Measurements from ENCODE around the gene ERBB2. TPM values are rescaled to one million over a fixed set of nuclear protein-coding genes. Genes with fewer than 3 reads are reported as not detected.

Gene ERBB2
- total and polyA plus RNA-seq, 10 of the 15 experiments (the other 5 are each of a cell fraction or from before 2014, with no cell fraction given) = 0.39 to 7.0 (median 4.3) TPM

- TF ChIP-seq NFIC (IDR thresholded peaks at IDR 0.05; ENCODE audit: low read depth, low read length) (peak; percentile 96), ATF7 (IDR thresholded peaks at IDR 0.05; ENCODE audit: low read depth) (peak; percentile 93), RAD51 (IDR thresholded peaks at IDR 0.05) (peak; percentile 32), TCF12 (IDR thresholded peaks at IDR 0.05; ENCODE audit: low read depth, low read length) (no peak), BCL3 (IDR thresholded peaks at IDR 0.05; ENCODE audit: borderline replicate concordance, insufficient read depth, low read depth, low read length, poor library complexity, severe bottlenecking) (peak; percentile 88), ETV6 (conservative IDR thresholded peaks at IDR 0.05 in 1 of 2, IDR thresholded peaks at IDR 0.05 in 1 of 2; ENCODE audit: borderline replicate concordance in 1 of 2, low read depth in 1 of 2) (peak in 1 of 2 experiments; percentile 80; a peak in 1 of 4 replicates)
Observed at GRCh38 chr17:39769974-39770587, 70.2 kb downstream of the ERBB2 start (continued).

- Histone ChIP-seq H4K20me1 (ENCODE audit: control insufficient read depth, insufficient read depth) (no peaks in the 10 kb centered on the region), H3K27ac (ENCODE audit: control insufficient read depth, insufficient read depth) (peak overlapping the region; percentile 95), H3K4me2 (ENCODE audit: control insufficient read depth, insufficient read depth) (peak overlapping the region; percentile 97), H3K4me1 (ENCODE audit: control insufficient read depth, insufficient read depth, low read length) (peaks cover 72% of the 10 kb centered on the region), H3K79me2 (ENCODE audit: control insufficient read depth, insufficient read depth, low read length) (peaks cover 94% of the 10 kb centered on the region), H3K9me3 (replicated peaks; ENCODE audit: control insufficient read depth, insufficient read depth, low read length) (no peaks in the 10 kb centered on the region; the same call in 2 of the 3 replicates), H3K27me3 (replicated peaks in 1 of 2; ENCODE audit: control insufficient read depth in 2 of 2, insufficient read depth in 2 of 2, low read length in 1 of 2) (no peaks in the 10 kb centered on the region), H3K36me3 (ENCODE audit: control insufficient read depth in 2 of 2, insufficient read depth in 2 of 2, low read length in 1 of 2) (peaks cover 7 to 29% of the 10 kb centered on the region in 2 experiments), H3K9ac (ENCODE audit: control insufficient read depth, insufficient read depth, low read length) (peak overlapping the region; percentile 52; the same call in 1 of the 2 replicates), H2AFZ (ENCODE audit: control insufficient read depth, low read depth, low read length) (no peak overlapping the region), H3K4me3 (peak overlapping the region; percentile 79; the same call in 1 of the 2 replicates)
- SMC1A ChIA-PET (ENCODE audit: uncharacterized antibody, unreplicated experiment) = interaction anchor here (0.7 to 1.2 kb wide), 6 partner anchors 13 to 90 kb away, joined by 3 to 7 read pairs (median 3); no protein-coding TSS in a partner anchor
- in situ Hi-C loops (cut with MboI) = no loop called here
- BruUV-seq (replicated peaks) = no TSS peak
- no peak for ATAC-seq
- CTCF ChIA-PET = interaction anchor here (0.9 kb wide), 1 partner anchor 17 kb away, joined by 3 read pairs; no protein-coding TSS in a partner anchor
- intact Hi-C loops (cut with micrococcal nuclease; ENCODE audit: unreplicated experiment) = loop anchor here (5.0 kb wide), 1 partner anchor 75 kb away; no protein-coding TSS in a partner anchor
- DNase-seq (ENCODE audit: low read depth, low spot score) = no peak
- POLR2A ChIA-PET = interaction anchor here (1.2 kb wide), 1 partner anchor 15 kb away, joined by 8 read pairs; no protein-coding TSS in a partner anchor
- no peak for FAIRE-seq
- RAD21 ChIA-PET (ENCODE audit: unreplicated experiment) = interaction anchor here (1.2 to 2.0 kb wide), 4 partner anchors 9 to 90 kb away, joined by 4 to 18 read pairs (median 4); no protein-coding TSS in a partner anchor
- TF ChIP-seq RBBP5 (conservative IDR thresholded peaks at IDR 0.05) (no peak), NBN (IDR thresholded peaks at IDR 0.05) (no peak), EGR1 (IDR thresholded peaks at IDR 0.05; ENCODE audit: borderline replicate concordance in 1 of 2, low read depth in 2 of 2, low read length in 2 of 2) (peak in 1 of 2 experiments; percentile 29; a peak in 1 of 3 replicates), KDM1A (IDR thresholded peaks at IDR 0.05; ENCODE audit: borderline replicate concordance) (no peak), SKIL (IDR thresholded peaks at IDR 0.05; ENCODE audit: low read depth, poor library complexity, severe bottlenecking) (no peak), EP300 (IDR thresholded peaks at IDR 0.05; ENCODE audit: borderline replicate concordance in 1 of 2, control insufficient read depth in 1 of 2, low read depth in 2 of 2, low read length in 2 of 2) (no peak)
- TF ChIP-seq, protein P1, sequence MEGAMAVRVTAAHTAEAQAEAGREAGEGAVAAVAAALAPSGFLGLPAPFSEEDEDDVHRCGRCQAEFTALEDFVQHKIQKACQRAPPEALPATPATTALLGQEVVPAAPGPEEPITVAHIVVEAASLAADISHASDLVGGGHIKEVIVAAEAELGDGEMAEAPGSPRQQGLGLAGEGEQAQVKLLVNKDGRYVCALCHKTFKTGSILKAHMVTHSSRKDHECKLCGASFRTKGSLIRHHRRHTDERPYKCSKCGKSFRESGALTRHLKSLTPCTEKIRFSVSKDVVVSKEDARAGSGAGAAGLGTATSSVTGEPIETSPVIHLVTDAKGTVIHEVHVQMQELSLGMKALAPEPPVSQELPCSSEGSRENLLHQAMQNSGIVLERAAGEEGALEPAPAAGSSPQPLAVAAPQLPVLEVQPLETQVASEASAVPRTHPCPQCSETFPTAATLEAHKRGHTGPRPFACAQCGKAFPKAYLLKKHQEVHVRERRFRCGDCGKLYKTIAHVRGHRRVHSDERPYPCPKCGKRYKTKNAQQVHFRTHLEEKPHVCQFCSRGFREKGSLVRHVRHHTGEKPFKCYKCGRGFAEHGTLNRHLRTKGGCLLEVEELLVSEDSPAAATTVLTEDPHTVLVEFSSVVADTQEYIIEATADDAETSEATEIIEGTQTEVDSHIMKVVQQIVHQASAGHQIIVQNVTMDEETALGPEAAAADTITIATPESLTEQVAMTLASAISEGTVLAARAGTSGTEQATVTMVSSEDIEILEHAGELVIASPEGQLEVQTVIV (IDR thresholded peaks at IDR 0.05; ENCODE audit: borderline replicate concordance, partially characterized antibody) = no peak
Observed at GRCh38 chr17:39772415-39772814, 72.6 kb downstream of the ERBB2 start.
